Embryonic facial prominence (tissue), 1 donor: ENCODE results near the gene DPP10.
A peak's percentile ranks its signal among the peaks of the same experiment; 100 is the strongest.
"Not testable (repeated sequence)": the region's sequence is repeated elsewhere in the genome, so short reads cannot be mapped to it uniquely, and the experiment has no call there.

ENCODE experiments used
- DNase-seq: peaks from one replicate; pipeline ENCODE4 v3.0.0-alpha.2; 2016; ENCODE audit errors: extremely low spot score

Gene DPP10

GRCh38 chr2:114507744-114508143, 65.3 kb downstream of the DPP10 start:
- DNase-seq = no peak

GRCh38 chr2:114515882-114516281, 73.4 kb downstream of the DPP10 start:
- no peak for DNase-seq

GRCh38 chr2:114517580-114517979, 75.1 kb downstream of the DPP10 start:
- DNase-seq = no peak

- DNase-seq = no peak
Observed at GRCh38 chr2:114518738-114519137, 76.3 kb downstream of the DPP10 start.

- not testable (repeated sequence) for DNase-seq
Observed at GRCh38 chr2:114522612-114523011, 80.2 kb downstream of the DPP10 start.

- no peak for DNase-seq
Observed at GRCh38 chr2:114525955-114526354, 83.5 kb downstream of the DPP10 start.

- no peak for DNase-seq
Observed at GRCh38 chr2:114526841-114527240, 84.4 kb downstream of the DPP10 start.

- no peak for DNase-seq
Observed at GRCh38 chr2:114527330-114527983, 85.0 kb downstream of the DPP10 start.

- DNase-seq = no peak
Observed at GRCh38 chr2:114534116-114535084, 92.0 kb downstream of the DPP10 start.

- no peak for DNase-seq
Observed at GRCh38 chr2:114537777-114538176, 95.3 kb downstream of the DPP10 start.

GRCh38 chr2:114542695-114543094, 100.3 kb downstream of the DPP10 start:
- DNase-seq = no peak

GRCh38 chr2:114543236-114543766, 100.9 kb downstream of the DPP10 start:
- no peak for DNase-seq

GRCh38 chr2:114545052-114545451, 102.6 kb downstream of the DPP10 start:
- no peak for DNase-seq

- DNase-seq = no peak
Observed at GRCh38 chr2:114546531-114546930, 104.1 kb downstream of the DPP10 start.

GRCh38 chr2:114548151-114548550, 105.7 kb downstream of the DPP10 start:
- DNase-seq = no peak

GRCh38 chr2:114550364-114550763, 107.9 kb downstream of the DPP10 start:
- DNase-seq = no peak

GRCh38 chr2:114550895-114551793, 108.7 kb downstream of the DPP10 start:
- peak; percentile 11 for DNase-seq

GRCh38 chr2:114553027-114553426, 110.6 kb downstream of the DPP10 start:
- DNase-seq = no peak

GRCh38 chr2:114569166-114569565, 126.7 kb downstream of the DPP10 start:
- DNase-seq = no peak

- no peak for DNase-seq
Observed at GRCh38 chr2:114577657-114578056, 135.2 kb downstream of the DPP10 start.

- DNase-seq = no peak
Observed at GRCh38 chr2:114579542-114579941, 137.1 kb downstream of the DPP10 start.

- no peak for DNase-seq
Observed at GRCh38 chr2:114580691-114581090, 138.2 kb downstream of the DPP10 start.
